ENCODE results near the gene TTC9. TPM values are rescaled to one million over a fixed set of nuclear protein-coding genes. Genes with fewer than 3 reads are reported as not detected.

TTC9 gene
- total RNA-seq, 1 donor from 2014 or later = 12.5 TPM

GRCh38 chr14:70711451-70711850, 69.7 kb downstream of the TTC9 start:
- intact Hi-C loops (cut with micrococcal nuclease) = loop anchor here (5.0 kb wide), 2 partner anchors 109 to 261 kb away; partner anchors contain the start of gene MED6

- intact Hi-C loops (cut with micrococcal nuclease) = loop anchor here (5.0 kb wide), 2 partner anchors 111 to 259 kb away; partner anchors contain the start of gene MED6
Observed at GRCh38 chr14:70713096-70713495, 71.4 kb downstream of the TTC9 start.

GRCh38 chr14:70713511-70713916, 71.8 kb downstream of the TTC9 start:
- intact Hi-C loops (cut with micrococcal nuclease) = loop anchor here (5.0 kb wide), 2 partner anchors 111 to 259 kb away; partner anchors contain the start of gene MED6

- intact Hi-C loops (cut with micrococcal nuclease) = loop anchor here (1.0 to 5.0 kb wide), 6 partner anchors 53 to 258 kb away; partner anchors contain the start of genes MED6 and TTC9
Observed at GRCh38 chr14:70714055-70714550, 72.4 kb downstream of the TTC9 start.

- intact Hi-C loops (cut with micrococcal nuclease) = no loop called here
Observed at GRCh38 chr14:70716483-70716882, 74.8 kb downstream of the TTC9 start.

- intact Hi-C loops (cut with micrococcal nuclease) = no loop called here
Observed at GRCh38 chr14:70716958-70717357, 75.2 kb downstream of the TTC9 start.

- intact Hi-C loops (cut with micrococcal nuclease) = no loop called here
Observed at GRCh38 chr14:70718383-70719118, 76.8 kb downstream of the TTC9 start.

- intact Hi-C loops (cut with micrococcal nuclease) = no loop called here
Observed at GRCh38 chr14:70721542-70721941, 79.8 kb downstream of the TTC9 start.

GRCh38 chr14:70722418-70722817, 80.7 kb downstream of the TTC9 start:
- intact Hi-C loops (cut with micrococcal nuclease) = no loop called here

- intact Hi-C loops (cut with micrococcal nuclease) = no loop called here
Observed at GRCh38 chr14:70723276-70723675, 81.6 kb downstream of the TTC9 start.

- intact Hi-C loops (cut with micrococcal nuclease) = no loop called here
Observed at GRCh38 chr14:70724110-70724509, 82.4 kb downstream of the TTC9 start.

GRCh38 chr14:70724944-70725343, 83.2 kb downstream of the TTC9 start:
- intact Hi-C loops (cut with micrococcal nuclease) = no loop called here

Other genes with a start within 250 kb of the TTC9 start
- gene SYNJ2BP, start 224.8 kb upstream of the TTC9 start, total RNA-seq = 7.8 and 8.1 TPM in 2 replicates
- gene ADAM21, start 189.7 kb upstream of the TTC9 start, total RNA-seq = not detected in 2 replicates
- 0.51 and 0.56 TPM in 2 replicates for gene ADAM20, start 106.9 kb upstream of the TTC9 start, total RNA-seq
- gene MED6, start 41.3 kb upstream of the TTC9 start, total RNA-seq = 50.8 and 52.7 TPM in 2 replicates
- gene MAP3K9, start 167.6 kb downstream of the TTC9 start, total RNA-seq = 5.0 and 5.7 TPM in 2 replicates

Data from T-helper 1 cell treated with Interleukin-12 subunit alpha and Interleukin-12 subunit beta and Interleukin-4 antibody, amounts not matched to agents 30 ng/mL and 1 ng/mL, for 36 hours (primary cell).